Uterus (tissue), 4 donors: Measurements from ENCODE around the gene SCAI. TPM values are rescaled to one million over a fixed set of nuclear protein-coding genes. Genes with fewer than 3 reads are reported as not detected.
"Not testable (repeated sequence)": the region's sequence is repeated elsewhere in the genome, so short reads cannot be mapped to it uniquely, and the experiment has no call there.

Experiments used
- DNase-seq, 2 donors: peaks; one replicate each; pipeline ENCODE4 v3.0.0-alpha.2; 2019 to 2020
- H3K27ac ChIP-seq, 2 donors: fragments of 200-600 bp; sonication (generic); 1 replicate in 1 of 2; 2 replicates in 1 of 2; pipeline ENCODE4 v1.5.1; 2016 to 2018
- H3K27me3 ChIP-seq, 2 donors: fragments of 200-600 bp; sonication (generic); one replicate each; pipeline ENCODE4 v1.5.1; 2018 to 2019; ENCODE audit warnings: control low read depth in 1 of 2
- H3K36me3 ChIP-seq, 2 donors: fragments of 200-600 bp; sonication (generic); one replicate each; pipeline ENCODE4 v1.5.1; 2019; ENCODE audit warnings: control low read depth in 1 of 2
- H3K4me1 ChIP-seq, 2 donors: fragments of 200-600 bp; sonication (generic); one replicate each; pipeline ENCODE4 v1.5.1; 2018 to 2019; ENCODE audit warnings: control low read depth in 1 of 2
- H3K4me3 ChIP-seq, 2 donors: fragments of 200-600 bp; sonication (generic); 1 replicate in 1 of 2; 2 replicates in 1 of 2; pipeline ENCODE4 v1.5.1; 2018 to 2019; ENCODE audit warnings: mild to moderate bottlenecking in 1 of 2
- H3K9me3 ChIP-seq, 2 donors: fragments of 200-600 bp; sonication (generic); one replicate each; pipeline ENCODE4 v1.5.1; 2019; ENCODE audit warnings: control low read depth in 1 of 2
- CTCF ChIP-seq, 4 experiments: fragments of 200-600 bp in 2 of 4; fragments of 450-650 bp in 2 of 4; sonication (generic) in 2 of 4; IDR thresholded peaks; one replicate each; pipeline ENCODE4 v1.5.1; 2016 to 2019; ENCODE audit warnings: antibody characterized with exemption in 4 of 4, mild to moderate bottlenecking in 2 of 4, moderate library complexity in 1 of 4
- POLR2A ChIP-seq, 2 donors: fragments of 450-650 bp; IDR thresholded peaks; one replicate each; pipeline ENCODE4 v1.6.1; 2016; ENCODE audit warnings: antibody characterized with exemption in 2 of 2, mild to moderate bottlenecking in 1 of 2, moderate library complexity in 1 of 2
- intact Hi-C: fragments of 100-400 bp; cut with DNase I; formaldehyde crosslinking; loops from one replicate; pipeline ENCODE4 v1.15.1; 2023; ENCODE audit warnings: low total_unique reads
- total RNA-seq, 4 donors: library from RNA; depleted of rRNA in 3 of 4; stranded (reverse); fragments of >200 nt in 3 of 4; gene quantifications; one replicate each; pipeline versions ENCODE4 v1.1.0 to v1.2.4, GENCODE V29; 2014 to 2023
- donor health status: DM: yes; HTN: yes; CAD: no.

The SCAI gene
- total RNA-seq, 4 donors from 2014 or later, result 10.2 to 26.4 (median 14.4) TPM

- no peaks in the 10 kb centered on the region for H3K27me3 ChIP-seq
- H3K36me3 ChIP-seq, result no peaks in the 10 kb centered on the region
- no peaks in the 10 kb centered on the region for H3K4me1 ChIP-seq
- no peak for DNase-seq
- H3K9me3 ChIP-seq, result no peaks in the 10 kb centered on the region
- no peak overlapping the region for H3K4me3 ChIP-seq
- intact Hi-C loops, result no loop called here
- no peak overlapping the region for H3K27ac ChIP-seq
- TF ChIP-seq CTCF (IDR thresholded peaks at IDR 0.05) (no peak), POLR2A (IDR thresholded peaks at IDR 0.05) (no peak)
Measured at GRCh38 chr9:125088752-125089151, 54.6 kb downstream of the SCAI start.

GRCh38 chr9:125085703-125086477 is 57.4 kb downstream of the SCAI start:
- H3K27ac ChIP-seq, result no peak overlapping the region
- DNase-seq, result no peak
- H3K9me3 ChIP-seq, result no peaks in the 10 kb centered on the region
- no peaks in the 10 kb centered on the region for H3K36me3 ChIP-seq
- TF ChIP-seq CTCF (IDR thresholded peaks at IDR 0.05) (no peak), POLR2A (IDR thresholded peaks at IDR 0.05) (no peak)
- H3K27me3 ChIP-seq, result no peaks in the 10 kb centered on the region
- intact Hi-C loops, result no loop called here
- H3K4me1 ChIP-seq, result no peaks in the 10 kb centered on the region
- no peak overlapping the region for H3K4me3 ChIP-seq

- H3K4me3 ChIP-seq, intact Hi-C loops, DNase-seq: not testable (repeated sequence)
Measured at GRCh38 chr9:125082197-125082596, 61.1 kb downstream of the SCAI start.

GRCh38 chr9:125080797-125081196 is 62.5 kb downstream of the SCAI start:
- intact Hi-C loops, H3K27ac ChIP-seq: not testable (repeated sequence)

More at GRCh38 chr9:125082197-125082596, 61.1 kb downstream of the SCAI start:
- not testable (repeated sequence) for H3K36me3 ChIP-seq, H3K9me3 ChIP-seq, H3K4me1 ChIP-seq, H3K27me3 ChIP-seq, H3K27ac ChIP-seq

GRCh38 chr9:125079931-125080330 is 63.4 kb downstream of the SCAI start:
- H3K4me1 ChIP-seq, result no peaks in the 10 kb centered on the region
- no peak for DNase-seq
- H3K27ac ChIP-seq, result no peak overlapping the region
- H3K4me3 ChIP-seq, result no peak overlapping the region
- TF ChIP-seq POLR2A (IDR thresholded peaks at IDR 0.05) (no peak), CTCF (IDR thresholded peaks at IDR 0.05) (no peak)
- intact Hi-C loops, result no loop called here
- H3K27me3 ChIP-seq, result no peaks in the 10 kb centered on the region
- no peaks in the 10 kb centered on the region for H3K36me3 ChIP-seq
- no peaks in the 10 kb centered on the region for H3K9me3 ChIP-seq

More at GRCh38 chr9:125080797-125081196, 62.5 kb downstream of the SCAI start:
- not testable (repeated sequence) for H3K4me3 ChIP-seq, H3K36me3 ChIP-seq, DNase-seq, H3K9me3 ChIP-seq, H3K4me1 ChIP-seq, H3K27me3 ChIP-seq

GRCh38 chr9:125075997-125076396 is 67.3 kb downstream of the SCAI start:
- Histone ChIP-seq H3K36me3 (no peaks in the 10 kb centered on the region), H3K4me1 (no peaks in the 10 kb centered on the region), H3K27ac (no peak overlapping the region), H3K9me3 (no peaks in the 10 kb centered on the region), H3K4me3 (no peak overlapping the region), H3K27me3 (no peaks in the 10 kb centered on the region)
- no peak for TF ChIP-seq CTCF (IDR thresholded peaks at IDR 0.05)
- no peak for TF ChIP-seq POLR2A (IDR thresholded peaks at IDR 0.05)
- intact Hi-C loops, result no loop called here
- no peak for DNase-seq
